PC-3 (cell line): ENCODE measurements around the gene CPA3. TPM values are rescaled to one million over a fixed set of nuclear protein-coding genes. Genes with fewer than 3 reads are reported as not detected.

Experiments
- ATAC-seq: fragments of 200-7000 bp; cut with Tn5 transposase; 2 replicates; pipeline ENCODE4 v1.9.1; 2020; ENCODE audit warnings: mild to moderate bottlenecking, moderate library complexity
- BruUV-seq: library from RNA; stranded (reverse); fragments of 400-500 nt; replicated peaks from 2 replicates; lab custom pipeline; 2021; lab: Mats Ljungman, UMichigan
- CTCF ChIA-PET: fragments of 300-600 bp; sonication (Branson Sonifier 250); formaldehyde crosslinking; loops from one replicate; lab custom pipeline; 2022; ENCODE audit warnings: antibody characterized with exemption; lab: Charles Lee
- POLR2A ChIA-PET: fragments of 300-600 bp; sonication (Branson Sonifier 250); formaldehyde crosslinking; loops from one replicate; lab custom pipeline; 2022; ENCODE audit warnings: antibody characterized with exemption; ENCODE audit not compliant: unreplicated experiment; lab: Charles Lee
- DNase-seq: peaks from one replicate; pipeline ENCODE4 v3.0.0-alpha.2; 2015
- H2AFZ ChIP-seq: fragments of 300-600 bp; sonication (generic); 2 replicates; pipeline ENCODE4 v1.6.0; 2016; ENCODE audit warnings: antibody characterized with exemption, low read length
- H3F3A ChIP-seq: fragments of 300-600 bp; sonication (generic); one replicate; pipeline ENCODE4 v1.6.0; 2017; ENCODE audit warnings: antibody characterized with exemption, low read length, control low read depth, mild to moderate bottlenecking; ENCODE audit not compliant: unreplicated experiment
- H3K27ac ChIP-seq: fragments of 300-600 bp; sonication (generic); 2 replicates; pipeline ENCODE4 v1.5.1; 2016; ENCODE audit warnings: mild to moderate bottlenecking, low read length
- H3K27me3 ChIP-seq: fragments of 300-600 bp; sonication (generic); 2 replicates; pipeline ENCODE4 v1.6.1; 2016; ENCODE audit warnings: low read length, mixed read lengths
- H3K36me3 ChIP-seq: fragments of 300-600 bp; sonication (generic); 2 replicates; pipeline ENCODE4 v1.6.1; 2016; ENCODE audit warnings: low read depth, mixed run types, low read length, mixed read lengths
- H3K4me1 ChIP-seq: fragments of 300-600 bp; sonication (generic); 2 replicates; pipeline ENCODE4 v1.5.1; 2016; ENCODE audit warnings: low read length; ENCODE audit not compliant: insufficient read depth
- H3K4me2 ChIP-seq: fragments of 300-600 bp; sonication (generic); 2 replicates; pipeline ENCODE4 v1.6.0; 2016; ENCODE audit warnings: low read length
- H3K4me3 ChIP-seq: fragments of 300-600 bp; sonication (generic); 2 replicates; pipeline ENCODE4 v1.5.1; 2016; ENCODE audit warnings: mild to moderate bottlenecking, low read length, mixed read lengths
- H3K79me2 ChIP-seq: fragments of 300-600 bp; sonication (generic); 2 replicates; pipeline ENCODE4 v1.6.1; 2017; ENCODE audit warnings: low read length, mixed read lengths
- H3K9ac ChIP-seq: fragments of 300-600 bp; sonication (generic); 2 replicates; pipeline ENCODE4 v1.6.0; 2016; ENCODE audit warnings: mild to moderate bottlenecking, low read length
- H3K9me2 ChIP-seq: fragments of 300-600 bp; sonication (generic); replicated peaks from 2 replicates; pipeline ENCODE4 v1.6.1; 2016; ENCODE audit warnings: mixed run types, low read length, mixed read lengths
- H3K9me3 ChIP-seq: fragments of 300-600 bp; sonication (generic); 2 replicates; pipeline ENCODE4 v1.6.1; 2016; ENCODE audit warnings: low read length, mixed read lengths
- H4K20me1 ChIP-seq: fragments of 300-600 bp; sonication (generic); 2 replicates; pipeline ENCODE4 v1.6.1; 2016; ENCODE audit warnings: low read length, mixed read lengths
- EZH2 ChIP-seq: fragments of 300-600 bp; sonication (generic); IDR thresholded peaks from one replicate; pipeline ENCODE4 v1.6.1; 2017; ENCODE audit warnings: antibody characterized with exemption, mild to moderate bottlenecking, low read length; ENCODE audit not compliant: unreplicated experiment
- EZH2phosphoT487 ChIP-seq: fragments of 300-600 bp; sonication (generic); IDR thresholded peaks from 2 replicates; pipeline ENCODE4 v1.6.1; 2018; ENCODE audit warnings: mild to moderate bottlenecking, antibody characterized with exemption, low read length, borderline replicate concordance
- intact Hi-C: fragments of 100-400 bp; cut with micrococcal nuclease; formaldehyde crosslinking; loops from 2 replicates; pipeline ENCODE4 v1.9.0; 2023
- total RNA-seq: library from RNA; depleted of rRNA; stranded (reverse); fragments of >200 nt; gene quantifications from 2 replicates; pipeline ENCODE4 v1.2.3, GENCODE V29; 2014
- TF ChIP-seq, protein P1 (sequence below): fragments of 300-600 bp; sonication (generic); conservative IDR thresholded peaks from 2 replicates; pipeline ENCODE4 v1.5.1; 2017; ENCODE audit warnings: antibody characterized with exemption, low read depth, mild to moderate bottlenecking, low read length

The CPA3 gene
- total RNA-seq, 1 experiment from 2014 or later, result not detected

GRCh38 chr3:148816981-148817525 is 48.0 kb upstream of the CPA3 start:
- no peak overlapping the region for H3K27ac ChIP-seq
- TF ChIP-seq EZH2phosphoT487 (no peak), EZH2 (no peak)
- TF ChIP-seq, protein P1, sequence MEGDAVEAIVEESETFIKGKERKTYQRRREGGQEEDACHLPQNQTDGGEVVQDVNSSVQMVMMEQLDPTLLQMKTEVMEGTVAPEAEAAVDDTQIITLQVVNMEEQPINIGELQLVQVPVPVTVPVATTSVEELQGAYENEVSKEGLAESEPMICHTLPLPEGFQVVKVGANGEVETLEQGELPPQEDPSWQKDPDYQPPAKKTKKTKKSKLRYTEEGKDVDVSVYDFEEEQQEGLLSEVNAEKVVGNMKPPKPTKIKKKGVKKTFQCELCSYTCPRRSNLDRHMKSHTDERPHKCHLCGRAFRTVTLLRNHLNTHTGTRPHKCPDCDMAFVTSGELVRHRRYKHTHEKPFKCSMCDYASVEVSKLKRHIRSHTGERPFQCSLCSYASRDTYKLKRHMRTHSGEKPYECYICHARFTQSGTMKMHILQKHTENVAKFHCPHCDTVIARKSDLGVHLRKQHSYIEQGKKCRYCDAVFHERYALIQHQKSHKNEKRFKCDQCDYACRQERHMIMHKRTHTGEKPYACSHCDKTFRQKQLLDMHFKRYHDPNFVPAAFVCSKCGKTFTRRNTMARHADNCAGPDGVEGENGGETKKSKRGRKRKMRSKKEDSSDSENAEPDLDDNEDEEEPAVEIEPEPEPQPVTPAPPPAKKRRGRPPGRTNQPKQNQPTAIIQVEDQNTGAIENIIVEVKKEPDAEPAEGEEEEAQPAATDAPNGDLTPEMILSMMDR, result no peak
- no peaks in the 10 kb centered on the region for H3K4me1 ChIP-seq
- no peaks in the 10 kb centered on the region for H3K9me3 ChIP-seq
- intact Hi-C loops, result no loop called here
- peaks cover 73% of the 10 kb centered on the region for H3K27me3 ChIP-seq
- no peaks in the 10 kb centered on the region for H4K20me1 ChIP-seq
- CTCF ChIA-PET, result no interaction called here
- H3K9ac ChIP-seq, result no peak overlapping the region
- H3F3A ChIP-seq, result no peaks in the 10 kb centered on the region
- ATAC-seq (no peak), DNase-seq (no peak)
- no peaks in the 10 kb centered on the region for H3K79me2 ChIP-seq
- no peaks in the 10 kb centered on the region for H3K36me3 ChIP-seq
- no TSS peak for BruUV-seq
- H3K9me2 ChIP-seq, result no peaks in the 10 kb centered on the region
- H2AFZ ChIP-seq, result no peak overlapping the region
- no peak overlapping the region for H3K4me3 ChIP-seq
- POLR2A ChIA-PET, result no interaction called here
- no peak overlapping the region for H3K4me2 ChIP-seq

DNA sequence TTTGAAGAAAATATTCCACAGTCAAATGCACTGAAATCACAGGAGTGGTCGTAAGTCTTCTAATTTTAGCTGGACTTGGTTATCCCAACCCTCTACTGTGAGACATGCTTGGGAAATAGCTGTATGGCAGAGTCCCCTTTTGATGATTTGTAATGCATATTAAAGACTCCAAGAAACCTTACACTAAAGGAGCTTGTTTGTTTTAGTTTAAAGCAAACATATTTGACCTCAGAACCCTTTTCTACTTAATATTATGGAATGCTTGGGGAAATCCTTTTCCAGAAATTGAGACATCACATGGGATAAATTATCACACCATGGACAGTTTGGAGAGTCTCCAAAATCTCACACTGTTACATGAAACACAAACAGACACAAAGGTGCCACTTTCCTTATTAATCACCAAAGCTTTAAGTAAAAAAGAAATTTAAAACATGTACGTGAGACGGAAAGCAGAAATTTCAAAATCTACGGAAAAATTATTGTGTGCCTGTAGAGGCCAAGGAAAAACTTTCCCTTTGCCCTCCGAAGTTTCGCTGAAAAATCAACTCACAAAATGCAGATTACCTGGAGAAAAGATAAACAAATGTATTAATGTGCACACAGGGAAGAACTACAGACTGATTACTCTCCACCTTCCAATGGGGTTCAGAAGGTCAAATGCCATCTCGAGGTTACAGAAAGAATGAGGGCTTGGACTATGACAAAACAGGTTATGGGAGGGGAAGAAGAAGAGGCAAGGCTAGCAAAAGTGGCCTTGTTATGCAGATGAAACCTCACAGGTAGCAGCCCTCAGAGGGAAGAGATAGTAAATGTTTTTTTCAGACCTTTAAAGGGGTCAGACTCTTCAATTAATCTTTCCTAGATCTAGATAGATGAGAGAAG is 44.5 kb upstream of the CPA3 start:
- Histone ChIP-seq H3K9me3 (no peaks in the 10 kb centered on the region), H3K27ac (no peak overlapping the region), H3K9me2 (no peaks in the 10 kb centered on the region), H3K79me2 (no peaks in the 10 kb centered on the region), H3K9ac (no peak overlapping the region), H3K27me3 (peaks cover 77% of the 10 kb centered on the region), H4K20me1 (no peaks in the 10 kb centered on the region), H2AFZ (no peak overlapping the region), H3K4me1 (no peaks in the 10 kb centered on the region), H3K4me3 (no peak overlapping the region), H3F3A (no peaks in the 10 kb centered on the region), H3K36me3 (no peaks in the 10 kb centered on the region), H3K4me2 (no peak overlapping the region)
- ATAC-seq (no peak), DNase-seq (no peak)
- BruUV-seq, result no TSS peak
- POLR2A ChIA-PET, result no interaction called here
- TF ChIP-seq, protein P1, result no peak
- TF ChIP-seq EZH2 (no peak), EZH2phosphoT487 (no peak)
- intact Hi-C loops, result no loop called here
- CTCF ChIA-PET, result no interaction called here

DNA sequence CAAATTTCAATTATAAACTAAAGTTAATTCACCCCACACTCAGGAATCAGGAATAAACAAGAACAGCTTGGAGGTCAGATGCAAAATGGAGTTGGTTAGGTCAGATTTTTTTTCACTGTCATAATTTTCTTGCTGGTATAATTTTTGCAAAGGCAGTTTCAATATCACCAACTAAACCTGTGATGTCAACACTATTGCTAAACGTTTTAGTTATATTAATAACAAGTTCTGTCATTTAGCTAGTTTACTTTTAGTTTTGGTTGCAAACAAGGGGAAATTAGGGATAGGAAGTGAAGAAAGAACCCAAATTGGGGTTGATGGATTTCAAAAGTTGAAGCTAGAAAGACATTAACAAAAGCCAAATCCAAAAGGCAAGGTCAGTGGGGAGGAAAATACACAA is 42.1 kb upstream of the CPA3 start:
- no peaks in the 10 kb centered on the region for H3K9me3 ChIP-seq
- intact Hi-C loops, result no loop called here
- H3K79me2 ChIP-seq, result no peaks in the 10 kb centered on the region
- no peak overlapping the region for H3K4me2 ChIP-seq
- no peaks in the 10 kb centered on the region for H3K9me2 ChIP-seq
- DNase-seq (no peak), ATAC-seq (no peak)
- H3K9ac ChIP-seq, result no peak overlapping the region
- H3F3A ChIP-seq, result no peaks in the 10 kb centered on the region
- no peak overlapping the region for H3K4me3 ChIP-seq
- no TSS peak for BruUV-seq
- ChIA-PET CTCF (no interaction called here), POLR2A (no interaction called here)
- peaks cover 66% of the 10 kb centered on the region for H3K27me3 ChIP-seq
- H3K36me3 ChIP-seq, result no peaks in the 10 kb centered on the region
- TF ChIP-seq EZH2phosphoT487 (no peak), EZH2 (no peak)
- TF ChIP-seq, protein P1, result no peak
- no peak overlapping the region for H3K27ac ChIP-seq
- no peaks in the 10 kb centered on the region for H3K4me1 ChIP-seq
- H2AFZ ChIP-seq, result no peak overlapping the region
- H4K20me1 ChIP-seq, result no peaks in the 10 kb centered on the region
